HFFc6 (cell line): ENCODE data around the gene RNU6-8. TPM values are rescaled to one million over a fixed set of nuclear protein-coding genes. Genes with fewer than 3 reads are reported as not detected.

ENCODE experiments used
- DNase-seq: peaks from one replicate; pipeline ENCODE4 v3.0.0-alpha.2; 2018
- H3K27ac Mint-ChIP-seq: 2 replicates; pipeline ENCODE4 v1.8.0; 2020; ENCODE audit warnings: mild to moderate bottlenecking, mixed read lengths
- H3K27me3 Mint-ChIP-seq: 2 replicates; pipeline ENCODE4 v1.8.0; 2021; ENCODE audit warnings: mild to moderate bottlenecking, moderate library complexity, mixed read lengths; ENCODE audit not compliant: insufficient read depth
- H3K36me3 Mint-ChIP-seq: 2 replicates; pipeline ENCODE4 v1.8.0; 2021; ENCODE audit warnings: low read depth, mixed read lengths
- H3K4me1 Mint-ChIP-seq: 2 replicates; pipeline ENCODE4 v1.8.0; 2020; ENCODE audit warnings: low read depth, mixed read lengths
- H3K4me3 Mint-ChIP-seq: 2 replicates; pipeline ENCODE4 v1.8.0; 2020; ENCODE audit warnings: mild to moderate bottlenecking, moderate library complexity, mixed read lengths
- H3K9me3 Mint-ChIP-seq: 2 replicates; pipeline ENCODE4 v1.8.0; 2020; ENCODE audit warnings: mild to moderate bottlenecking, mixed read lengths
- total RNA-seq, 6 experiments: library from RNA; stranded (reverse); fragmentation: NEBNext Ultra II Directional; extraction: Animal tissue kit (Norgen Biotek cat#: 25700); gene quantifications; 2 replicates in 1 of 6; 3 replicates in 5 of 6; pipeline ENCODE4 v1.2.3, GENCODE V29; 2021
- TF ChIP-seq, protein P1 (sequence below): fragments of 200-600 bp; sonication (generic); IDR thresholded peaks from 2 replicates; pipeline ENCODE4 v1.5.0; 2021; ENCODE audit warnings: antibody characterized with exemption, mild to moderate bottlenecking

RNU6-8 gene
- total RNA-seq, 6 experiments from 2014 or later: not detected

DNA sequence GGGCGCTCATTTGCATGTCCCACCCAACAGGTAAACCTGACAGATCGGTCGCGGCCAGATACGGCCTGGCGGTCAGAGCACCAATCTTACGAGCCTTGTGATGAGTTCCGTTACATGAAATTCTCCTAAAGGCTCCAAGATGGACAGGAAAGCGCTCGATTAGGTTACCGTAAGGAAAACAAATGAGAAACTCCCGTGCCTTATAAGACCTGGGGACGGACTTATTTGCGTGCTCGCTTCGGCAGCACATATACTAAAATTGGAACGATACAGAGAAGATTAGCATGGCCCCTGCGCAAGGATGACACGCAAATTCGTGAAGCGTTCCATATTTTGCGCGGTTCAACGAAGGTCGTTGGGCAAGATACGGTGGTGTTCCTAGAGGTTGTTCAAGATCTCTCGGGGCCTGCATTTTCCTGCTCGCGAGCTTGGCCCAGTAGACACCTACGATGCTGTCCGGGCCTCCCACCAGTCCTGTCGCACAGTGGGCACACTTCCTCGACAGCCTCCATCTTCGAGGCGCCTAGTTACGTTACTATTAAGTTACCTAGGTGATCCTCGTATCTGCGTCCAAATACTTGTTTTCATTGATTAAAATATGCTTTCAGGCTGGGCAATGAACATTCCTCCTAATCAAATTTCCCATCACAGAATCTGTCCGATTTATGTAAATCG, 1.1 kb downstream of the RNU6-8 start, which contains the start of gene RNU6-7:
Gene RNU6-7, plus strand, starts transcription at position 230 of the 675 bp plus-strand sequence.
- Mint-ChIP-seq H3K27me3 (peaks cover 10% of the 10 kb centered on the region), H3K27ac (peak within 1 kb of the TSS; percentile 97), H3K36me3 (no peaks in the 10 kb centered on the region), H3K9me3 (no peaks in the 10 kb centered on the region), H3K4me1 (peaks cover 41% of the 10 kb centered on the region), H3K4me3 (peak within 1 kb of the TSS; percentile 91)
- no peak for DNase-seq
- TF ChIP-seq, protein P1, sequence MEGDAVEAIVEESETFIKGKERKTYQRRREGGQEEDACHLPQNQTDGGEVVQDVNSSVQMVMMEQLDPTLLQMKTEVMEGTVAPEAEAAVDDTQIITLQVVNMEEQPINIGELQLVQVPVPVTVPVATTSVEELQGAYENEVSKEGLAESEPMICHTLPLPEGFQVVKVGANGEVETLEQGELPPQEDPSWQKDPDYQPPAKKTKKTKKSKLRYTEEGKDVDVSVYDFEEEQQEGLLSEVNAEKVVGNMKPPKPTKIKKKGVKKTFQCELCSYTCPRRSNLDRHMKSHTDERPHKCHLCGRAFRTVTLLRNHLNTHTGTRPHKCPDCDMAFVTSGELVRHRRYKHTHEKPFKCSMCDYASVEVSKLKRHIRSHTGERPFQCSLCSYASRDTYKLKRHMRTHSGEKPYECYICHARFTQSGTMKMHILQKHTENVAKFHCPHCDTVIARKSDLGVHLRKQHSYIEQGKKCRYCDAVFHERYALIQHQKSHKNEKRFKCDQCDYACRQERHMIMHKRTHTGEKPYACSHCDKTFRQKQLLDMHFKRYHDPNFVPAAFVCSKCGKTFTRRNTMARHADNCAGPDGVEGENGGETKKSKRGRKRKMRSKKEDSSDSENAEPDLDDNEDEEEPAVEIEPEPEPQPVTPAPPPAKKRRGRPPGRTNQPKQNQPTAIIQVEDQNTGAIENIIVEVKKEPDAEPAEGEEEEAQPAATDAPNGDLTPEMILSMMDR: no peak

DNA sequence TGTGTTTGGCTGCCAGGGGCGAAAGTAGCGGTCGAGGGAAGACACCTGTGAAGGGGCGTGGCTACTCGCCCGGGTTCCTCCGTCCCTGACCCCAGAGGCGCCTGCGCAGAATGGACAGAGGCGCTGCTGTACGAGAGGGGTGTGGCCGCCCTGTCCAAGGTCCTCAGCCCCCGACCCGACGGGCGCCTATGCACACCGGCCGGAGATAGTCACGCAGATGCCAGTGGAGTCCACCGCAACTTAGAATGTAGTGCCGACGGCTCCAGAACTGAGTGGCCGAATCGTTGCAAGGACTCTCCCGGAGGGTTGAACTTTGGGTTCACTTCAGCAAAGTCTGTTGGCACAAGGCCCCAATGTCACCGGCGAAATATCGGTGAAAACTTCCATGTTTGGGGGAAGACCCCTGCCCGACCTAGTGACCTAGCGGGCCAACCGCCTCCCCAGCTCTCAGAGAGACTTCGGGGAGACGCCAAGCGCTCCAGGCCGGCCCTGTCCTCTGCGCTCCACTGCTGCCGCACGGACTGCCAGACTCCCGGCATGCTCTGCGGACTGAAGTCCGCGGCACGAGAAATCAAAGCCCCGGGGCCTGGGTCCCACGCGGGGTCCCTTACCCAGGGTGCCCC, 1.8 kb downstream of the RNU6-8 start:
- Mint-ChIP-seq H3K9me3 (no peaks in the 10 kb centered on the region), H3K36me3 (no peaks in the 10 kb centered on the region), H3K27ac (no peak overlapping the region), H3K27me3 (peaks cover 10% of the 10 kb centered on the region), H3K4me1 (peaks cover 41% of the 10 kb centered on the region), H3K4me3 (peak overlapping the region; percentile 91)
- TF ChIP-seq, protein P1: no peak
- no peak for DNase-seq

DNA sequence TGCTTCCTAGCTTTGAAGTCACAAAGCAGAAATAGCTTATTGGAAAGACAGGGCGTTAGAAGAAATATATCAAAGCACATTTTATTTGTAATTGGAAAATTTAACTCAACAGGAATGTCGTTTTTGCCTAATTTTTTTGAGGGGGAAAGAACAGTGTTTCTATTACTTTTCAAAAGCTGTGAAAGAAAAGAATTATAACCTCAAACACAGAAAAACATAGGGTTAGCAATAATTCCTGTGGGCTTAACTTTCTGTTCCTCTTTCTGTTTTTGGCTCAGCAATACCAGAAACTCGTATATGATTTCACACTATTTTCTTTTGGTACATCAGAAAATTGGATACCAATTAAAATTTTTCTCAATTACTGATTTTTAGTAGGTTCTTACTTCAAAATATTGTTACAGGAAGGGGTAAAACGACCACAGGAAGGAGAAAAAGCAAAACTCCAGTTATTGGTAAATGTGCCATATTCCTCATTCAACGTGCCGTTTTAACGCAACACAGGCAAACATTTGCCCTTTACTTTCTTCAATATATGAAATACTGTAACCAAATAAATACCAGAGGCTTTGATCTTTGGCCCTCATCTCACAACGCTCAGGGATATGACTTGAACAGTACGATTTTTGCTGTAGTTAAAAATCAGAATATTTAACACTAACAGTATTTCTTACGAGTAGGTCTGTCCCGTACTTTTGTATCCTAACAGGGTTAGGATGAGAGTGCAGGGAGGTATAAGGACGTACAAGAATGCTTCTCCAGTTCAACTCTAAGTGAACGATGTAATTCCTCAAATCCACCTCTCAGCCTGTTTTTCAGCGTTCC, 2.5 kb downstream of the RNU6-8 start:
- no peak overlapping the region for H3K27ac Mint-ChIP-seq
- H3K4me3 Mint-ChIP-seq: peak overlapping the region; percentile 91
- TF ChIP-seq, protein P1: no peak
- peaks cover 36% of the 10 kb centered on the region for H3K4me1 Mint-ChIP-seq
- H3K9me3 Mint-ChIP-seq: no peaks in the 10 kb centered on the region
- DNase-seq: no peak
- H3K27me3 Mint-ChIP-seq: peaks cover 12% of the 10 kb centered on the region
- H3K36me3 Mint-ChIP-seq: no peaks in the 10 kb centered on the region

DNA sequence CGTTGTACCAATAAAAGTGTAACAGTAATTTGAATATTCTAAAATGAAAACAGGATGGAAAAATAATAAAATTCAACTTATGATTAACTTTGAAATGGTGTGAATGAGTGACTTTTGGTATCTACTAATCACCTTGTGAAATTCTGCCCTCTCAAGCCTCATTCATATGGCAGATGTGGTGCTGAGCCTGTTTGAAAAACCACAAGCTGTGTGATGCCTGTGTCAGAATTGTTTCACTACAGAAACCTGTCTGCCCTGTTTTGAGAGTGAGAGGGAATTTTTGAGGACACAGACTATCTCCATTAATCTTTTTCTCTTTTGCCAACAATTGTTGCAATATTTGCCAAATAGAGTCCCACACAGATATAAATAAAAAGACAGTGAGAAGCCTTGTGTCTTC, 5.2 kb downstream of the RNU6-8 start:
- no peak overlapping the region for H3K27ac Mint-ChIP-seq
- no peaks in the 10 kb centered on the region; the same call in 1 of the 2 replicates for H3K9me3 Mint-ChIP-seq

DNA sequence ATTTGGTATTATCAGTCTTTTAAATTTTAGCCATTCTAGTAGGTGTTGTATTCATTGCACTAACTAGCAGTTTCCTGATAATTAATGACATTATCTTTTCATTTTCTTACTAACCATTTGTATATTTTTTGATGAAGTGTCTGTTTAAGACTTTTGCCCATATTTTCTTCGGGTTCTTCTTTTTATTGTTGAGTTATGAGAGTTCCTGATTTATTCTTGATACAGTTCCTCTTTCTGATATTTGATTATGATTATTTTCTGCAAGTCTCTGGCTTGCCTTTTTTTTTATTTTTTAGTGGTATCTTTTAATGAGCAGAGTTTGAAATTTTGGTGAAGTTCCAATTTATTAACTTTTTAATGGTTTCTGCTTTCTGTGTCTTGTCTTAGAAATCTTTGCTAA, 7.4 kb downstream of the RNU6-8 start:
- Mint-ChIP-seq H3K9me3 (no peaks in the 10 kb centered on the region; the same call in 1 of the 2 replicates), H3K4me3 (no peak overlapping the region), H3K27me3 (peaks cover 12% of the 10 kb centered on the region; the same call in 1 of the 2 replicates), H3K36me3 (no peaks in the 10 kb centered on the region), H3K27ac (no peak overlapping the region), H3K4me1 (peaks cover 4% of the 10 kb centered on the region)
- no peak for DNase-seq
- TF ChIP-seq, protein P1: no peak

More for the DNA sequence above, 5.2 kb downstream of the RNU6-8 start:
- no peak for DNase-seq
- no peak overlapping the region for H3K4me3 Mint-ChIP-seq
- no peaks in the 10 kb centered on the region for H3K36me3 Mint-ChIP-seq
- peaks cover 14% of the 10 kb centered on the region; the same call in 1 of the 2 replicates for H3K27me3 Mint-ChIP-seq
- peaks cover 23% of the 10 kb centered on the region for H3K4me1 Mint-ChIP-seq
- TF ChIP-seq, protein P1: no peak
